HepG2 (cell line): ENCODE data around the gene HDAC4. TPM values are rescaled to one million over a fixed set of nuclear protein-coding genes. Genes with fewer than 3 reads are reported as not detected.

Experiments used
- ATAC-seq: fragments of 200-7000 bp; cut with Tn5 transposase; 3 replicates; pipeline ENCODE4 v1.9.1; 2020; ENCODE audit warnings: mild to moderate bottlenecking, moderate library complexity
- BruUV-seq: library from RNA; stranded (reverse); fragments of 400-500 nt; replicated peaks from 2 replicates; lab custom pipeline; 2021; lab: Mats Ljungman, UMichigan
- CTCF ChIA-PET: fragments of 300-600 bp; formaldehyde crosslinking; extraction: SDS; loops from one replicate; lab custom pipeline; 2021; ENCODE audit warnings: low total read pairs, inconsistent platforms, low intra/inter-chr PET ratio; lab: Yijun Ruan, JAX
- POLR2A ChIA-PET: fragments of 350-600 bp; sonication (Branson Sonifier 250); formaldehyde crosslinking; loops from one replicate; lab custom pipeline; 2020; ENCODE audit warnings: antibody characterized with exemption, inconsistent platforms; lab: Yijun Ruan, JAX
- DNase-seq: peaks from one replicate; pipeline ENCODE4 v3.0.0-alpha.2; 2015; ENCODE audit warnings: low spot score
- FAIRE-seq: peaks from 3 replicates; lab custom pipeline; 2011; peaks lifted over from hg19 to GRCh38; lab: Jason Lieb, UNC
- H2AFZ ChIP-seq: one replicate; pipeline ENCODE4 v1.6.1; 2011; ENCODE audit warnings: low read length, inconsistent platforms
- H3K27ac ChIP-seq: fragments of 300-600 bp; 3 replicates; pipeline ENCODE4 v1.8.0; 2011; ENCODE audit warnings: mixed run types, mild to moderate bottlenecking, mixed read lengths, low read length, inconsistent platforms; ENCODE audit not compliant: insufficient read depth; ENCODE audit errors: extremely low read length
- H3K27me3 ChIP-seq, 2 experiments: fragments of 200-600 bp in 1 of 2; 2 replicates in 1 of 2; 3 replicates in 1 of 2; pipeline versions ENCODE4 v1.6.0 to v1.8.0; 2011; ENCODE audit warnings: low read length in 2 of 2, mild to moderate bottlenecking in 2 of 2, moderate library complexity in 2 of 2, inconsistent platforms in 1 of 2; ENCODE audit not compliant: insufficient read depth in 2 of 2, control insufficient read depth in 1 of 2
- H3K36me3 ChIP-seq, 2 experiments: fragments of 200-600 bp in 1 of 2; replicated peaks in 1 of 2; 2 replicates in 1 of 2; 3 replicates in 1 of 2; pipeline versions ENCODE4 v1.5.1 to v1.8.0; 2011; ENCODE audit warnings: low read length in 2 of 2, inconsistent platforms in 1 of 2; ENCODE audit not compliant: insufficient read depth in 2 of 2, control insufficient read depth in 1 of 2
- H3K4me1 ChIP-seq: 2 replicates; pipeline ENCODE4 v1.5.1; 2012; ENCODE audit warnings: low read length, inconsistent platforms; ENCODE audit not compliant: insufficient read depth
- H3K4me2 ChIP-seq: 2 replicates; pipeline ENCODE4 v1.6.0; 2011; ENCODE audit warnings: low read depth, low read length, inconsistent platforms
- H3K4me3 ChIP-seq, 3 experiments: fragments of 200-600 bp in 1 of 3; sonication (generic), shearing (Covaris generic) in 1 of 3; replicated peaks in 1 of 3; 2 replicates each; pipeline ENCODE4 v1.5.1; 2011 to 2016; ENCODE audit warnings: low read length in 3 of 3, inconsistent platforms in 2 of 3, low read depth in 2 of 3, mild to moderate bottlenecking in 2 of 3, control low read depth in 1 of 3, mixed read lengths in 1 of 3; ENCODE audit not compliant: insufficient read depth in 1 of 3
- H3K79me2 ChIP-seq: one replicate; pipeline ENCODE4 v1.6.1; 2011; ENCODE audit warnings: low read length, inconsistent platforms; ENCODE audit not compliant: insufficient read depth
- H3K9ac ChIP-seq: 2 replicates; pipeline ENCODE4 v1.6.0; 2011; ENCODE audit warnings: mild to moderate bottlenecking, low read depth, low read length, inconsistent platforms; ENCODE audit not compliant: insufficient read depth
- H3K9me3 ChIP-seq: 2 replicates; pipeline ENCODE4 v1.5.1; 2012; ENCODE audit warnings: mild to moderate bottlenecking, low read length
- H4K20me1 ChIP-seq: 2 replicates; pipeline ENCODE4 v1.6.0; 2011; ENCODE audit warnings: inconsistent platforms, mild to moderate bottlenecking, low read length, moderate library complexity; ENCODE audit not compliant: insufficient read depth
- ELF4 ChIP-seq: sonication (generic); formaldehyde crosslinking; IDR thresholded peaks from 2 replicates; pipeline ENCODE4 v1.5.0; 2020; ENCODE audit warnings: missing genetic modification reagents, mild to moderate bottlenecking, moderate library complexity, borderline replicate concordance
- FOSL2 ChIP-seq: sonication (generic); formaldehyde crosslinking; IDR thresholded peaks from 2 replicates; pipeline ENCODE4 v1.4.0; 2020; ENCODE audit warnings: missing genetic modification reagents
- MIXL1 ChIP-seq: IDR thresholded peaks from 2 replicates; pipeline ENCODE4 v1.6.1; 2016
- PAWR ChIP-seq: sonication (generic); formaldehyde crosslinking; IDR thresholded peaks from 2 replicates; pipeline ENCODE4 v1.4.0; 2020; ENCODE audit warnings: missing genetic modification reagents, mild to moderate bottlenecking, borderline replicate concordance
- POLR2A ChIP-seq, 2 experiments: IDR thresholded peaks; 2 replicates each; pipeline ENCODE4 v1.6.1; 2011; ENCODE audit warnings: low read depth in 2 of 2, low read length in 2 of 2, mild to moderate bottlenecking in 1 of 2, moderate library complexity in 1 of 2; ENCODE audit not compliant: insufficient read depth in 1 of 2
- SSRP1 ChIP-seq: IDR thresholded peaks from 2 replicates; pipeline ENCODE4 v1.6.1; 2016; ENCODE audit warnings: control low read depth
- TEAD2 ChIP-seq: sonication (generic); formaldehyde crosslinking; IDR thresholded peaks from 2 replicates; pipeline ENCODE4 v1.9.0; 2021; ENCODE audit warnings: missing genetic modification reagents
- ZNF138 ChIP-seq: sonication (generic); formaldehyde crosslinking; IDR thresholded peaks from 2 replicates; pipeline ENCODE4 v1.5.0; 2020; ENCODE audit warnings: mild to moderate bottlenecking, low read depth, missing genetic modification reagents
- ZNF225 ChIP-seq: sonication (generic); formaldehyde crosslinking; IDR thresholded peaks from 2 replicates; pipeline ENCODE4 v1.4.0; 2020; ENCODE audit warnings: mild to moderate bottlenecking, missing genetic modification reagents
- WGBS: methylation state at CpG from one replicate; pipeline ENCODE4 v1.1.6; 2017; ENCODE audit warnings: low lambda C conversion rate; 5-methylcytosine and 5-hydroxymethylcytosine counted together
- in situ Hi-C: cut with HindIII; loops from 2 replicates; pipeline ENCODE4 v1.10.0; 2017; ENCODE audit warnings: low pct_unique_long_range_greater_than_20kb; ENCODE audit not compliant: extremely low pct_ligation_motif_present
- intact Hi-C: fragments of 100-400 bp; cut with micrococcal nuclease; formaldehyde crosslinking; loops from one replicate; pipeline ENCODE4 v1.10.0; 2022; ENCODE audit not compliant: unreplicated experiment
- polyA plus RNA-seq, 8 experiments: library from polyadenylated mRNA; depleted of rRNA in 3 of 8; stranded (reverse) in 7 of 8; unstranded in 1 of 8; fragments of >200 nt; fragmentation: Illumina TruSeq in 4 of 8; extraction: Trizol in 4 of 8; gene quantifications; 2 replicates each; pipeline versions ENCODE4 v1.2.1 to v1.2.3, GENCODE V29; 2011 to 2016; ENCODE audit warnings: low read depth in 4 of 8, missing spikeins in 1 of 8, mixed read lengths in 1 of 8; ENCODE audit not compliant: insufficient read depth in 1 of 8
- total RNA-seq, 5 experiments: library from RNA; depleted of rRNA; stranded (reverse); fragments of >200 nt; fragmentation: Illumina TruSeq; extraction: Trizol; gene quantifications; 2 replicates each; pipeline ENCODE4 v1.2.3, GENCODE V29; 2016; ENCODE audit warnings: low read depth in 1 of 5
- TF ChIP-seq, protein P1 (sequence below): IDR thresholded peaks from 2 replicates; pipeline ENCODE4 v1.6.1; 2018; ENCODE audit warnings: missing genetic modification reagents, mild to moderate bottlenecking, missing compliant biosample characterization
- TF ChIP-seq, protein P2 (sequence below): sonication (generic); formaldehyde crosslinking; IDR thresholded peaks from 2 replicates; pipeline ENCODE4 v1.8.0; 2022; ENCODE audit warnings: mild to moderate bottlenecking, missing genetic modification reagents, moderate library complexity

HDAC4 gene
- total and polyA plus RNA-seq, 2 of the 13 experiments (the other 11 are each of a cell fraction or from before 2014, with no cell fraction given) = 10.1 to 11.5 TPM

DNA sequence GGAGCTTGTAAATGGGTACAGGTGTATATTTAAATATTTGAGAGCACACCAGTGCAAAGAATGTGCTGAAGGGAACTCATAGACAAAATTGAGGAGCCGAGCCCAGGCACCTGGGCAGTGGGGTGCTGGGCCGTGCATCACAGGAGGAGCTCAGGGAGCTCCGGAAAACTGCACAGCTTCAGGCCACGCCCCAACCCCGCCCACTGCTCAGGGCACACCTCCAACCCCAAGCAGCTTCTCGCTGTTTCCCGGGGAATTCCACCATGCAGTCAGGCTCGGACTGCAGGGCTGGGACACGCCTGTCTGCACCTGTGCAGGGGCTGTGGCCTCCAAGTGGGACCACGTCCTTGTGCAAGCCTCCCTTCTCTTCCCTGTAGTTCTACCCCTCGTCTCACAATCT lies 243.0 kb downstream of the HDAC4 start:
- no peaks in the 10 kb centered on the region for H3K79me2 ChIP-seq
- peaks cover 24 to 49% of the 10 kb centered on the region in 2 experiments for H3K36me3 ChIP-seq
- TF ChIP-seq FOSL2 (CRISPR knock-in tag) (no peak), ZNF138 (CRISPR knock-in tag) (no peak), TEAD2 (CRISPR knock-in tag) (no peak), ELF4 (CRISPR knock-in tag) (no peak), SSRP1 (CRISPR knock-in tag) (no peak), POLR2A (IDR thresholded peaks at IDR 0.05; ENCODE audit: insufficient read depth in 1 of 2, low read depth in 2 of 2, low read length in 2 of 2) (no peak), ZNF225 (CRISPR knock-in tag) (no peak), MIXL1 (CRISPR knock-in tag) (no peak), PAWR (CRISPR knock-in tag) (no peak)
- TF ChIP-seq, protein P1, sequence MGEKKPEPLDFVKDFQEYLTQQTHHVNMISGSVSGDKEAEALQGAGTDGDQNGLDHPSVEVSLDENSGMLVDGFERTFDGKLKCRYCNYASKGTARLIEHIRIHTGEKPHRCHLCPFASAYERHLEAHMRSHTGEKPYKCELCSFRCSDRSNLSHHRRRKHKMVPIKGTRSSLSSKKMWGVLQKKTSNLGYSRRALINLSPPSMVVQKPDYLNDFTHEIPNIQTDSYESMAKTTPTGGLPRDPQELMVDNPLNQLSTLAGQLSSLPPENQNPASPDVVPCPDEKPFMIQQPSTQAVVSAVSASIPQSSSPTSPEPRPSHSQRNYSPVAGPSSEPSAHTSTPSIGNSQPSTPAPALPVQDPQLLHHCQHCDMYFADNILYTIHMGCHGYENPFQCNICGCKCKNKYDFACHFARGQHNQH (CRISPR knock-in tag) = no peak
- TF ChIP-seq, protein P2, sequence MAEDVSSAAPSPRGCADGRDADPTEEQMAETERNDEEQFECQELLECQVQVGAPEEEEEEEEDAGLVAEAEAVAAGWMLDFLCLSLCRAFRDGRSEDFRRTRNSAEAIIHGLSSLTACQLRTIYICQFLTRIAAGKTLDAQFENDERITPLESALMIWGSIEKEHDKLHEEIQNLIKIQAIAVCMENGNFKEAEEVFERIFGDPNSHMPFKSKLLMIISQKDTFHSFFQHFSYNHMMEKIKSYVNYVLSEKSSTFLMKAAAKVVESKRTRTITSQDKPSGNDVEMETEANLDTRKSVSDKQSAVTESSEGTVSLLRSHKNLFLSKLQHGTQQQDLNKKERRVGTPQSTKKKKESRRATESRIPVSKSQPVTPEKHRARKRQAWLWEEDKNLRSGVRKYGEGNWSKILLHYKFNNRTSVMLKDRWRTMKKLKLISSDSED (CRISPR knock-in tag) = no peak
- intact Hi-C loops (no loop called here), in situ Hi-C loops (no loop called here)
- no peak overlapping the region for H3K4me3 ChIP-seq
- no peaks in the 10 kb centered on the region for H3K4me1 ChIP-seq
- ATAC-seq = no peak
- no peak for DNase-seq
- WGBS = 82% methylated on average over 9 of the region's 11 CpGs
- no peak for FAIRE-seq
- CTCF ChIA-PET = no interaction called here
- no peaks in the 10 kb centered on the region; the same call in 1 of the 2 replicates for H4K20me1 ChIP-seq
- no peaks in the 10 kb centered on the region for H3K9me3 ChIP-seq
- no peak overlapping the region for H3K9ac ChIP-seq
- BruUV-seq = no TSS peak
- H2AFZ ChIP-seq = no peak overlapping the region
- no peaks in the 10 kb centered on the region for H3K27me3 ChIP-seq
- POLR2A ChIA-PET = no interaction called here
- no peak overlapping the region for H3K27ac ChIP-seq
- H3K4me2 ChIP-seq = no peak overlapping the region
